HG03565 (cell line): ENCODE measurements around the gene ADARB2.

Source experiments
- ATAC-seq: cut with Tn5 transposase; IDR thresholded peaks from one replicate; pipeline ENCODE4 v1.9.1; 2021; ENCODE audit warnings: mild to moderate bottlenecking, moderate library complexity; ENCODE audit not compliant: unreplicated experiment

The ADARB2 gene

GRCh38 chr10:1643908-1644179 lies 93.5 kb downstream of the ADARB2 start:
- no peak for ATAC-seq

GRCh38 chr10:1643161-1643907 lies 94.0 kb downstream of the ADARB2 start:
- ATAC-seq, result peak; percentile 67

GRCh38 chr10:1642600-1643160 lies 94.6 kb downstream of the ADARB2 start:
- ATAC-seq, result no peak

GRCh38 chr10:1641402-1641801 lies 95.9 kb downstream of the ADARB2 start:
- no peak for ATAC-seq

- no peak for ATAC-seq
Measured at GRCh38 chr10:1638889-1639419, 98.4 kb downstream of the ADARB2 start.

- ATAC-seq, result no peak
Measured at GRCh38 chr10:1635340-1635739, 102.0 kb downstream of the ADARB2 start.

- no peak for ATAC-seq
Measured at GRCh38 chr10:1634239-1634638, 103.1 kb downstream of the ADARB2 start.

- no peak for ATAC-seq
Measured at GRCh38 chr10:1633783-1634182, 103.5 kb downstream of the ADARB2 start.

GRCh38 chr10:1632596-1632995 lies 104.7 kb downstream of the ADARB2 start:
- no peak for ATAC-seq

- ATAC-seq, result no peak
Measured at GRCh38 chr10:1632141-1632540, 105.2 kb downstream of the ADARB2 start.

GRCh38 chr10:1631282-1631681 lies 106.0 kb downstream of the ADARB2 start:
- no peak for ATAC-seq

- no peak for ATAC-seq
Measured at GRCh38 chr10:1630304-1630703, 107.0 kb downstream of the ADARB2 start.

- no peak for ATAC-seq
Measured at GRCh38 chr10:1629326-1630198, 107.8 kb downstream of the ADARB2 start.

GRCh38 chr10:1628757-1629156 lies 108.6 kb downstream of the ADARB2 start:
- ATAC-seq, result no peak

- ATAC-seq, result no peak
Measured at GRCh38 chr10:1627945-1628344, 109.4 kb downstream of the ADARB2 start.

GRCh38 chr10:1626835-1627234 lies 110.5 kb downstream of the ADARB2 start:
- ATAC-seq, result no peak

- ATAC-seq, result no peak
Measured at GRCh38 chr10:1626410-1626809, 110.9 kb downstream of the ADARB2 start.

GRCh38 chr10:1625731-1626130 lies 111.6 kb downstream of the ADARB2 start:
- no peak for ATAC-seq

GRCh38 chr10:1625079-1625478 lies 112.2 kb downstream of the ADARB2 start:
- ATAC-seq, result no peak

GRCh38 chr10:1624240-1624639 lies 113.1 kb downstream of the ADARB2 start:
- no peak for ATAC-seq

GRCh38 chr10:1620803-1621202 lies 116.5 kb downstream of the ADARB2 start:
- ATAC-seq, result no peak
